ENCODE results near the gene BHLHE40. TPM values are rescaled to one million over a fixed set of nuclear protein-coding genes. Genes with fewer than 3 reads are reported as not detected.
A peak's percentile ranks its signal among the peaks of the same experiment; 100 is the strongest.

The BHLHE40 gene
- total and polyA plus RNA-seq, 2 of the 13 experiments (the other 11 are each of a cell fraction or from before 2014, with no cell fraction given): 1.8 to 51.0 TPM

- TF ChIP-seq SOX5 (CRISPR knock-in tag; IDR thresholded peaks at IDR 0.05; ENCODE audit: borderline replicate concordance) (peak; percentile 8; the same call in 1 of the 2 replicates), ZBTB26 (CRISPR knock-in tag; IDR thresholded peaks at IDR 0.05; ENCODE audit: borderline replicate concordance) (0 out of 2 replicates have a peak, but pooled peaks have one; percentile 17), KDM3A (CRISPR knock-in tag; IDR thresholded peaks at IDR 0.05; ENCODE audit: low read depth) (peak; percentile 37; the same call in 1 of the 2 replicates), KDM2A (CRISPR knock-in tag; IDR thresholded peaks at IDR 0.05; ENCODE audit: borderline replicate concordance, low read depth) (peak; percentile 72; the same call in 1 of the 2 replicates), ZNF569 (CRISPR knock-in tag; IDR thresholded peaks at IDR 0.05; ENCODE audit: borderline replicate concordance) (no peak), HNRNPLL (IDR thresholded peaks at IDR 0.05; ENCODE audit: low read depth, low read length, poor library complexity, severe bottlenecking) (peak; percentile 56), THAP9 (CRISPR knock-in tag; IDR thresholded peaks at IDR 0.05; ENCODE audit: borderline replicate concordance) (no peak), ZNF343 (CRISPR knock-in tag; IDR thresholded peaks at IDR 0.05) (no peak), NFE2L2 (IDR thresholded peaks at IDR 0.05; ENCODE audit: low read length) (peak; percentile 45; the same call in 1 of the 2 replicates), HBP1 (CRISPR knock-in tag; IDR thresholded peaks at IDR 0.05; ENCODE audit: low read depth) (no peak), FOXO1 (CRISPR knock-in tag; IDR thresholded peaks at IDR 0.05) (no peak), ZNF770 (CRISPR knock-in tag; IDR thresholded peaks at IDR 0.05) (no peak)
- TF ChIP-seq, protein P1, sequence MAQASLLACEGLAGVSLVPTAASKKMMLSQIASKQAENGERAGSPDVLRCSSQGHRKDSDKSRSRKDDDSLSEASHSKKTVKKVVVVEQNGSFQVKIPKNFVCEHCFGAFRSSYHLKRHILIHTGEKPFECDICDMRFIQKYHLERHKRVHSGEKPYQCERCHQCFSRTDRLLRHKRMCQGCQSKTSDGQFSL (CRISPR knock-in tag; IDR thresholded peaks at IDR 0.05): peak; percentile 54; the same call in 1 of the 2 replicates
- TF ChIP-seq, protein P2, sequence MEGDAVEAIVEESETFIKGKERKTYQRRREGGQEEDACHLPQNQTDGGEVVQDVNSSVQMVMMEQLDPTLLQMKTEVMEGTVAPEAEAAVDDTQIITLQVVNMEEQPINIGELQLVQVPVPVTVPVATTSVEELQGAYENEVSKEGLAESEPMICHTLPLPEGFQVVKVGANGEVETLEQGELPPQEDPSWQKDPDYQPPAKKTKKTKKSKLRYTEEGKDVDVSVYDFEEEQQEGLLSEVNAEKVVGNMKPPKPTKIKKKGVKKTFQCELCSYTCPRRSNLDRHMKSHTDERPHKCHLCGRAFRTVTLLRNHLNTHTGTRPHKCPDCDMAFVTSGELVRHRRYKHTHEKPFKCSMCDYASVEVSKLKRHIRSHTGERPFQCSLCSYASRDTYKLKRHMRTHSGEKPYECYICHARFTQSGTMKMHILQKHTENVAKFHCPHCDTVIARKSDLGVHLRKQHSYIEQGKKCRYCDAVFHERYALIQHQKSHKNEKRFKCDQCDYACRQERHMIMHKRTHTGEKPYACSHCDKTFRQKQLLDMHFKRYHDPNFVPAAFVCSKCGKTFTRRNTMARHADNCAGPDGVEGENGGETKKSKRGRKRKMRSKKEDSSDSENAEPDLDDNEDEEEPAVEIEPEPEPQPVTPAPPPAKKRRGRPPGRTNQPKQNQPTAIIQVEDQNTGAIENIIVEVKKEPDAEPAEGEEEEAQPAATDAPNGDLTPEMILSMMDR (CRISPR knock-in tag; IDR thresholded peaks at IDR 0.05): peak; percentile 86
- TF ChIP-seq, protein P3, sequence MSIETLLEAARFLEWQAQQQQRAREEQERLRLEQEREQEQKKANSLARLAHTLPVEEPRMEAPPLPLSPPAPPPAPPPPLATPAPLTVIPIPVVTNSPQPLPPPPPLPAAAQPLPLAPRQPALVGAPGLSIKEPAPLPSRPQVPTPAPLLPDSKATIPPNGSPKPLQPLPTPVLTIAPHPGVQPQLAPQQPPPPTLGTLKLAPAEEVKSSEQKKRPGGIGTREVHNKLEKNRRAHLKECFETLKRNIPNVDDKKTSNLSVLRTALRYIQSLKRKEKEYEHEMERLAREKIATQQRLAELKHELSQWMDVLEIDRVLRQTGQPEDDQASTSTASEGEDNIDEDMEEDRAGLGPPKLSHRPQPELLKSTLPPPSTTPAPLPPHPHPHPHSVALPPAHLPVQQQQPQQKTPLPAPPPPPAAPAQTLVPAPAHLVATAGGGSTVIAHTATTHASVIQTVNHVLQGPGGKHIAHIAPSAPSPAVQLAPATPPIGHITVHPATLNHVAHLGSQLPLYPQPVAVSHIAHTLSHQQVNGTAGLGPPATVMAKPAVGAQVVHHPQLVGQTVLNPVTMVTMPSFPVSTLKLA (IDR thresholded peaks at IDR 0.05): no peak
These were observed 1.3 kb downstream of the BHLHE40 start (continued) for GRCh38 chr3:4980229-4981203.
